GM12878 (cell line): ENCODE results near the gene SNRPN. TPM values are rescaled to one million over a fixed set of nuclear protein-coding genes. Genes with fewer than 3 reads are reported as not detected.
A peak's percentile ranks its signal among the peaks of the same experiment; 100 is the strongest.

Experiments
- ATAC-seq: fragments of 200-7000 bp; cut with Tn5 transposase; 3 replicates; pipeline ENCODE4 v1.9.1; 2020; ENCODE audit warnings: mild to moderate bottlenecking, moderate library complexity
- BruUV-seq: library from RNA; stranded (reverse); fragments of 400-500 nt; replicated peaks from 2 replicates; lab custom pipeline; 2021; lab: Mats Ljungman, UMichigan
- CTCF ChIA-PET: fragments of 300-600 bp; sonication (Branson Sonifier 250); formaldehyde crosslinking; extraction: SDS; loops from one replicate; lab custom pipeline; 2021; ENCODE audit warnings: inconsistent platforms; lab: Yijun Ruan, JAX
- POLR2A ChIA-PET: fragments of 350-600 bp; formaldehyde crosslinking; extraction: SDS; loops from one replicate; lab custom pipeline; 2021; ENCODE audit warnings: inconsistent platforms; lab: Charles Lee
- RAD21 ChIA-PET: fragments of 300-600 bp; sonication (Branson Sonifier 250); formaldehyde crosslinking; loops from one replicate; lab custom pipeline; 2023; ENCODE audit warnings: antibody characterized with exemption; ENCODE audit not compliant: unreplicated experiment; lab: Charles Lee
- SMC1A ChIA-PET: fragments of 300-600 bp; sonication (Branson Sonifier 250); formaldehyde crosslinking; loops from one replicate; lab custom pipeline; 2023; ENCODE audit not compliant: unreplicated experiment, uncharacterized antibody; lab: Charles Lee
- DNase-seq: peaks from one replicate; pipeline ENCODE4 v3.0.0-alpha.2; 2011; ENCODE audit warnings: low read depth, low spot score
- FAIRE-seq: peaks from 3 replicates; lab custom pipeline; 2011; peaks lifted over from hg19 to GRCh38; lab: Jason Lieb, UNC
- H2AFZ ChIP-seq: 2 replicates; pipeline ENCODE4 v1.6.0; 2011; ENCODE audit warnings: low read depth, low read length, control low read depth; ENCODE audit not compliant: control insufficient read depth
- H3K27ac ChIP-seq: 2 replicates; pipeline ENCODE4 v1.5.1; 2011; ENCODE audit warnings: control low read depth; ENCODE audit not compliant: control insufficient read depth, insufficient read depth
- H3K27me3 ChIP-seq, 2 experiments: replicated peaks in 1 of 2; 2 replicates each; pipeline versions ENCODE4 v1.6.0 to v1.6.1; 2011; ENCODE audit warnings: low read length in 1 of 2; ENCODE audit not compliant: control insufficient read depth in 2 of 2, insufficient read depth in 2 of 2
- H3K36me3 ChIP-seq, 2 experiments: 2 replicates each; pipeline ENCODE4 v1.5.1; 2011; ENCODE audit warnings: low read length in 1 of 2; ENCODE audit not compliant: control insufficient read depth in 2 of 2, insufficient read depth in 2 of 2
- H3K4me1 ChIP-seq: 2 replicates; pipeline ENCODE4 v1.6.1; 2011; ENCODE audit warnings: mild to moderate bottlenecking, low read length, moderate library complexity, mixed read lengths; ENCODE audit not compliant: control insufficient read depth, insufficient read depth
- H3K4me2 ChIP-seq: 2 replicates; pipeline ENCODE4 v1.6.0; 2011; ENCODE audit warnings: control low read depth; ENCODE audit not compliant: control insufficient read depth, insufficient read depth
- H3K4me3 ChIP-seq: fragments of 200-600 bp; sonication (generic); 2 replicates; pipeline ENCODE4 v1.5.1; 2016
- H3K79me2 ChIP-seq: 2 replicates; pipeline ENCODE4 v1.6.0; 2011; ENCODE audit warnings: low read length; ENCODE audit not compliant: control insufficient read depth, insufficient read depth
- H3K9ac ChIP-seq: 2 replicates; pipeline ENCODE4 v1.8.0; 2011; ENCODE audit warnings: low read length, control low read depth, mixed read lengths; ENCODE audit not compliant: control insufficient read depth, insufficient read depth
- H3K9me3 ChIP-seq: replicated peaks from 3 replicates; pipeline ENCODE4 v1.5.1; 2011; ENCODE audit warnings: mild to moderate bottlenecking, low read length; ENCODE audit not compliant: control insufficient read depth, insufficient read depth
- H4K20me1 ChIP-seq: 2 replicates; pipeline ENCODE4 v1.6.0; 2011; ENCODE audit not compliant: control insufficient read depth, insufficient read depth
- CEBPB ChIP-seq, 2 experiments: fragments of 150-350 bp in 1 of 2; IDR thresholded peaks; 2 replicates each; pipeline ENCODE4 v1.6.1; 2012 to 2014; ENCODE audit warnings: low read depth in 2 of 2, low read length in 2 of 2, borderline replicate concordance in 1 of 2, inconsistent platforms in 1 of 2
- HCFC1 ChIP-seq: fragments of 150-350 bp; IDR thresholded peaks from 2 replicates; pipeline ENCODE4 v1.6.1; 2014; ENCODE audit warnings: low read length
- NFXL1 ChIP-seq: fragments of 450-650 bp; IDR thresholded peaks from 2 replicates; pipeline ENCODE4 v1.6.1; 2017; ENCODE audit warnings: antibody characterized with exemption, mild to moderate bottlenecking, borderline replicate concordance
- PKNOX1 ChIP-seq: fragments of 450-650 bp; IDR thresholded peaks from 2 replicates; pipeline ENCODE4 v1.6.1; 2016; ENCODE audit warnings: mild to moderate bottlenecking
- SMAD1 ChIP-seq: fragments of 450-650 bp; IDR thresholded peaks from 2 replicates; pipeline ENCODE4 v1.6.1; 2018; ENCODE audit warnings: mild to moderate bottlenecking, low read depth; ENCODE audit not compliant: partially characterized antibody
- SREBF2 ChIP-seq: IDR thresholded peaks from 2 replicates; pipeline ENCODE4 v1.6.1; 2012; ENCODE audit warnings: mild to moderate bottlenecking, low read length
- STAT1 ChIP-seq: fragments of 450-650 bp; conservative IDR thresholded peaks from 2 replicates; pipeline ENCODE4 v1.6.1; 2014; ENCODE audit warnings: antibody characterized with exemption, mild to moderate bottlenecking
- TCF7 ChIP-seq: IDR thresholded peaks from 2 replicates; pipeline ENCODE4 v1.6.1; 2014; ENCODE audit warnings: antibody characterized with exemption, borderline replicate concordance
- USF2 ChIP-seq: IDR thresholded peaks from 2 replicates; pipeline ENCODE4 v1.6.1; 2011; ENCODE audit warnings: low read depth, low read length, improper control_type of control experiment, borderline replicate concordance
- ZBED1 ChIP-seq: IDR thresholded peaks from 2 replicates; pipeline ENCODE4 v1.6.1; 2016; ENCODE audit warnings: borderline replicate concordance
- ZNF24 ChIP-seq: fragments of 450-650 bp; IDR thresholded peaks from 2 replicates; pipeline ENCODE4 v1.6.1; 2017; ENCODE audit warnings: antibody characterized with exemption, mild to moderate bottlenecking
- ZNF687 ChIP-seq: fragments of 450-650 bp; IDR thresholded peaks from 2 replicates; pipeline ENCODE4 v1.6.1; 2017; ENCODE audit warnings: mild to moderate bottlenecking, moderate library complexity
- ZZZ3 ChIP-seq: IDR thresholded peaks from 2 replicates; pipeline ENCODE4 v1.6.1; 2011; ENCODE audit warnings: low read depth; ENCODE audit not compliant: control insufficient read depth, insufficient read length
- WGBS: methylation state at CpG from one replicate; pipeline ENCODE4 v1.1.6; 2016; ENCODE audit warnings: low lambda C conversion rate; ENCODE audit not compliant: insufficient replicate concordance, insufficient coverage; ENCODE audit errors: missing lambda C conversion rate; 5-methylcytosine and 5-hydroxymethylcytosine counted together
- in situ Hi-C: fragments of 300-500 bp; cut with MboI; formaldehyde crosslinking; loops from 9 replicates; pipeline ENCODE4 v1.14.3; 2018; ENCODE audit warnings: mixed read lengths
- intact Hi-C: fragments of 100-400 bp; cut with micrococcal nuclease; formaldehyde crosslinking; loops from one replicate; pipeline ENCODE4 v1.14.2; 2022; ENCODE audit not compliant: unreplicated experiment
- polyA plus RNA-seq, 11 experiments: library from polyadenylated mRNA; depleted of rRNA in 4 of 11; unstranded in 6 of 11; stranded (reverse) in 5 of 11; fragments of >200 nt; fragmentation: Nextera tagmentation in 4 of 11; fragmentation: Illumina TruSeq in 1 of 11; extraction: Ambion mirVana in 4 of 11; extraction: Trizol in 1 of 11; gene quantifications; 1 replicate in 1 of 11; 2 replicates in 10 of 11; pipeline versions ENCODE4 v1.2.1 to v1.2.3, GENCODE V29; 2011 to 2016; ENCODE audit warnings: inconsistent platforms in 2 of 11, missing spikeins in 2 of 11, low read depth in 1 of 11
- total RNA-seq, 4 experiments: library from RNA; depleted of rRNA in 3 of 4; stranded (reverse); fragments of >200 nt in 3 of 4; fragmentation: Illumina TruSeq in 1 of 4; extraction: Trizol in 1 of 4; gene quantifications; 2 replicates each; pipeline versions ENCODE4 v1.2.1 to v1.2.3, GENCODE V29; 2013 to 2021

SNRPN gene
- total and polyA plus RNA-seq, 10 of the 15 experiments (the other 5 are each of a cell fraction or from before 2014, with no cell fraction given): 9.1 to 103 (median 45.5) TPM

GRCh38 chr15:24957691-24958090 is 2.9 kb downstream of the SNRPN start:
- ChIA-PET RAD21 (no interaction called here), SMC1A (no interaction called here), POLR2A (interaction anchor here (0.6 kb wide), 1 partner anchor 403 kb away, joined by 3 read pairs; no protein-coding TSS in a partner anchor), CTCF (no interaction called here)
- 75% methylated on average over 2 of the region's 2 CpGs for WGBS
- Histone ChIP-seq H3K27me3 (no peaks in the 10 kb centered on the region), H3K9me3 (peaks cover 2% of the 10 kb centered on the region; the same call in 2 of the 3 replicates), H3K36me3 (no peaks in the 10 kb centered on the region), H4K20me1 (no peaks in the 10 kb centered on the region), H3K27ac (no peak overlapping the region), H3K4me2 (no peak overlapping the region), H3K4me1 (no peaks in the 10 kb centered on the region), H2AFZ (no peak overlapping the region), H3K9ac (no peak overlapping the region), H3K4me3 (peak overlapping the region; percentile 76; the same call in 1 of the 2 replicates), H3K79me2 (peaks cover 22% of the 10 kb centered on the region)
- BruUV-seq: no TSS peak
- TF ChIP-seq STAT1 (no peak), TCF7 (no peak), ZBED1 (no peak), HCFC1 (no peak), PKNOX1 (no peak), ZZZ3 (no peak), NFXL1 (no peak)
- DNase-seq (no peak), FAIRE-seq (no peak), ATAC-seq (no peak)
- intact Hi-C loops: loop anchor here (2.0 kb wide), 1 partner anchor 481 kb away; the partner anchor contains the start of gene UBE3A
- in situ Hi-C loops: no loop called here

GRCh38 chr15:24961967-24962366 is 7.2 kb downstream of the SNRPN start:
- no peaks in the 10 kb centered on the region for H3K4me1 ChIP-seq
- RAD21 ChIA-PET: no interaction called here
- no peak for TF ChIP-seq TCF7
- TF ChIP-seq ZNF24: no peak
- no peak for TF ChIP-seq CEBPB (IDR thresholded peaks at IDR 0.05; ENCODE audit: borderline replicate concordance in 1 of 2, low read depth in 2 of 2, low read length in 2 of 2)
- no peak for TF ChIP-seq SMAD1
- no peak for TF ChIP-seq SREBF2
- no peak for TF ChIP-seq USF2
- no peak for TF ChIP-seq ZNF687
- ATAC-seq: no peak
- WGBS: 38% methylated on average over 4 of the region's 4 CpGs
- SMC1A ChIA-PET: no interaction called here
- H3K27ac ChIP-seq: no peak overlapping the region
- H3K9ac ChIP-seq: no peak overlapping the region
- intact Hi-C loops: no loop called here
- CTCF ChIA-PET: no interaction called here
- no peak overlapping the region for H3K4me2 ChIP-seq
- in situ Hi-C loops: no loop called here
- FAIRE-seq: no peak
- peaks cover 8% of the 10 kb centered on the region for H3K79me2 ChIP-seq
- no TSS peak for BruUV-seq
- no peaks in the 10 kb centered on the region for H4K20me1 ChIP-seq
- H3K4me3 ChIP-seq: no peak overlapping the region
- POLR2A ChIA-PET: no interaction called here
- H2AFZ ChIP-seq: no peak overlapping the region
- no peak for DNase-seq
- peaks cover 2 to 3% of the 10 kb centered on the region in 2 experiments; a peak in 2 of 4 replicates for H3K36me3 ChIP-seq
- peaks cover 5% of the 10 kb centered on the region; the same call in 2 of the 3 replicates for H3K9me3 ChIP-seq
- no peaks in the 10 kb centered on the region for H3K27me3 ChIP-seq
